ENCODE results near the gene GNG13.
"Not testable (repeated sequence)": the region's sequence is repeated elsewhere in the genome, so short reads cannot be mapped to it uniquely, and the experiment has no call there.

GNG13 gene, protein sequence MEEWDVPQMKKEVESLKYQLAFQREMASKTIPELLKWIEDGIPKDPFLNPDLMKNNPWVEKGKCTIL

GRCh38 chr16:799948-800833 is at the start of gene GNG13:
Gene GNG13 (minus strand): TSS chr16:800734. CDS start chr16:799077, 1,657 bp downstream.
- DNase-seq, result no peak

- no peak for DNase-seq
Observed at GRCh38 chr16:848510-849253, 48.1 kb upstream of the GNG13 start.

DNA sequence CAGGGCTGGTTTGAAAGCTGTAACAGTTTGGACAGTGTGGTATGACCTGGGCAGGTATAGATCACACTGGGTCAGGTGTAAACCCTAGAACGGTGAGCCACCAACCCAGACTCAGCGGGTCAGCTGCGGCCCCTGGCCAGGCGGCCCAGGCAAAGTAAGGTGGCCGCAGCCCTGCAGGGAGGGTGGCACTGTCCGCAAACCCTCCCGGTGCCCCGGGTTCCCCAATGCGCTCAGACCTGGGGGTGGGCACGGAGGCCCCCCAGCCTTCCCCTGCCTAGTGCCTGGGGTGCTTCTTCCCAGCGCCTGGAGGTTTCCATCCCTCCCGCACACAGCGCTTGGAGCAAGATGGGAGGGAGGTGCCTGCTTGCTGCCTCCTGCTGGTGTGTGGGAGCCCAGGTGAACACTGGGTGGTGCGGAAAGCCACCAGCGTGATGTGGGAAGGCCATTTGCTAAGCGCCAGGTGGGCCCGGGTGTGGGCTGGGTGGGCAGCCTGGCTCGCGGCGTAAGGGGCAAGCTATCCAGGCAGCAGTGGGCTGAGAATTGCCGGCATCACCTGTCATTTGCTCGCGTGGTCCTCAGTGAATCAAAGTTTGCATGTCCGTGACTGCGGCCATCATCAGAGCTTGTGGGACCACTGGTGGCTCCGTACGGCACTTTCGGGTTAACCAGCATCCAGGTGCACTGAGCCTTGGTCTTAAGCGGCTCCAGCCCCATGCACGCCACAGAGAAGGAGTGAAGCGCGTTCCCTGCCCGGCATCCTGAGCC is 47.3 kb upstream of the GNG13 start:
- DNase-seq, result no peak

- no peak for DNase-seq
Observed at GRCh38 chr16:847151-847550, 46.6 kb upstream of the GNG13 start.

- no peak for DNase-seq
Observed at GRCh38 chr16:845351-845745, 44.8 kb upstream of the GNG13 start.

DNA sequence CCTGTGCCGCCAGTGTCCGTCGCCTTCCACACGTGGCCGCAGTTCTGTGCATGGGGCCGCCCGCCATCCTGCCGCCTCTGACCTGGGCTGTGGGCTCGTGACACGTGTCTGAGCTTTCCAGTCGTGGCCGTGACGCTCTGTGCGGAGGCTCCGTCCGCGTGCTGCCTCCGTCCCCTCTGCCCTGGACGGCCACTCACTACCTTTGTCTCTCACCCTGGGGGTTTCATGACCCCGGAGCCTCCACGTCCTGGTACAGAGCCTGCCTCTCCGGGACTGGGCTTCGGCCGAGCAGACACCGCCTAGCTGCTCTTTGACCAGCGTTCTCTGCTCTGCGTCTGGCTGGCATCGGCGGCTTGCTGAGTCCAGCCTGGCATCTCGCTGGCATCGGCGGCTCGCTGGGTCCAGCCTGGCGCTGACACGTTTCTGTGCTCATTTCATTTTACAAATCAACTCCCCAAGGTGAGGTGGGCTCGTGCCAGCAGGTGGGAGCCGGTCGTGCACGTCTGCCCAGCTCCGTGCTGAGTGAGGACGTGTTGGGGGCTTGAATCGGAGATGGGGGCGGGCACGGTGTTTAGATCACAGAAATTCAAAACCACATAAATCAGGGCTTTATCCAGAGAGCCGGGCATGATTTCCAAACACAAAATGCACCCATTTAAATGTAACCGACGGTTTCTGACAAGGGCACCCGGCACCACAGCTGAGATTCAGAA is 44.3 kb upstream of the GNG13 start:
- no peak for DNase-seq

- DNase-seq, result no peak
Observed at GRCh38 chr16:843771-844170, 43.2 kb upstream of the GNG13 start.

DNA sequence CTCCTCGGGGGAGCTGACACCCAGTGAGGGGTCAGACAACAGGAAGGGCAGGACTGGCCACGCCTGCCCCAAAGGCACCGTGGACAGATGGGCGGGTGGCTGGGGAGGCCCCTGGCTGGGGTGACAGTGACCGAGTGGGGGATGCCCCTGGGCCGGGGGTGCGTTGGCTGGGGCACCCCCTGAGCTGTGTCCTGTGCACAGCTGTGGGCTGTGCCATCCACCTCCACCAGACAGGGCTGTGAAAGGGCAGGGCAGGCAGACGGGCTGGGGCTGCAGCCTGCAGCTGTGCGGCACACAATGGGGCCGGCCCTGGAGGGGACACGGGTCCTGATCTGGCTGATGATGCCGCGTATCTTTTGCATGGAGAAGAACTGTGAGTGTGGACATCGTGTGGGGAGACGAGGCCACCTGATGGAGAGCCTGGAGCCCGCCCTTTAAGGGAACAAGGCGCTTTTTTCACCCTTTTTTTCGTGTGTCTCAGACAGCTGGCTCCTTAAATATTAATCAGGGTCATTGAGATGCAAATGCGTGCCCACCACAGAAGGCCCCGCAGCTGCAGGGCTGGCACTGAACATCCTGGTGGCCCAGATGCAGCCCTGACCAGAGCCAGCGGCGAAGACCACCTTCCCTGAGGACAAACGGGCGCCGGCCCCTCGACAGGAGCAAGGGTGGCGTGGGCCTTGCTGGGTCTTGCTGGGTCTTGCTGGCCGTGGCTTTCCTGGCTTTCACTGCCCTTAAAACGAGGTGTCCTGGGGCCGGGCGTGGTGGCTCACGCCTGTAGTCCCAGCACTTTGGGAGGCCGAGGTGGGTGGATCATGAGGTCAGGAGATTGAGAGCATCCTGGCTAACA is 42.4 kb upstream of the GNG13 start:
- DNase-seq, result no peak

- DNase-seq, result no peak
Observed at GRCh38 chr16:842061-842476, 41.5 kb upstream of the GNG13 start.

DNA sequence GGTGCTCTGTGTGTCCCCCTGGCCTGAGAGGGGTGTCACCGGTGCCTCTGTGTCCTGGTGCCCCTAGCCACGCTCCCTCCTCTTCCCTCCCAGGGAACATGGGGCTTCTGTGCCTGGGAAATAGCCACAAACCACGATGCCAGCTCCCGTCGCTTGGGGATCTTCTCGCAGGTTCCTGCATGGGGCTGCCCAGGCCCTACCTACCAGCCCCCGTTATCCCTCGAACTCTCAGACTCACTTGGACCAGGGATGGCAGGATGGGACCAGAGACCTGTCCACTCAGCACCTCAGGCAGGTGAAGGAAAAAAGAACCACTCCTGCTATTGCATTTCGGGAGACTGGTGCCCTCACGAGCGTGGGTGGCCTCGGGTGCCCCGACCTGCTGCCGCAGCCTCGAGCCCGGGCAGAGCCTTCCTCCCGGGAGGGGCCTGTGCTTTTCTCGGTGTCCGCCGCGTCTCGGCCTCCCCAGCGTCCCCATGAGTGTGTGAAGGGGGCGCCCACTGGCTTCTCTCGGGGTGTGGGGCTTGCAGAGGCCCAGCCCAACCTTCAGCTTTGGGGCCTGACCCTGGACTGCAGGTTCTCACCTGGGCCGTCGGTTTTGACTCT is 41.0 kb upstream of the GNG13 start:
- DNase-seq, result no peak

- DNase-seq, result no peak
Observed at GRCh38 chr16:840561-841454, 40.3 kb upstream of the GNG13 start.

GRCh38 chr16:839643-840408 is 39.3 kb upstream of the GNG13 start:
- no peak for DNase-seq

GRCh38 chr16:838741-839140 is 38.2 kb upstream of the GNG13 start:
- DNase-seq, result no peak

- DNase-seq, result not testable (repeated sequence)
Observed at GRCh38 chr16:836822-837221, 36.3 kb upstream of the GNG13 start.

DNA sequence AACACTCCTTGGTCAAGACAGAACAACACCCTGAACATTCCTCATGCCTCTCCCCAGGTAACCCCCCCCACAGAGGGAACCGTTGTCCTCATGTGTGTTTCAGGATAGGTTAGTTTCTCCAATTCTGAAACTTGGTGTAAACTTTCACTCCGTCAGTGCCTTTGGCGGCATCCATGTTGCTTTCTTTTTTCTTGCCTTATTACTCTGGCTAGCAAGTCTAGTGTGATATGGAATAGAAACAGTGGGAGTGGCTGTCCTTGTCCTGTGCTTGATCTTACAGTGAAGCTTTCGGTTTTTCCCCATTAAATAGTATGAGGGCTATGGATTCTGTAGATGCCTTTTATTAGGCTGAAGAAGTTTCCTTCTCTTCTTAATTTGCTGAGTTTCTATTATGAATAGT is 35.7 kb upstream of the GNG13 start:
- DNase-seq, result no peak

- no peak for DNase-seq
Observed at GRCh38 chr16:835373-835772, 34.8 kb upstream of the GNG13 start.

GRCh38 chr16:833411-833810 is 32.9 kb upstream of the GNG13 start:
- no peak for DNase-seq

GRCh38 chr16:832652-833336 is 32.3 kb upstream of the GNG13 start:
- DNase-seq, result no peak

Data from CD4-positive, alpha-beta T cell treated with Interleukin-15 for 1 hour (primary cell).